HEK293 (cell line): ENCODE measurements around the gene NDFIP2.
A peak's percentile ranks its signal among the peaks of the same experiment; 100 is the strongest.

Source experiments
- CTCF ChIA-PET: fragments of 350-600 bp; formaldehyde crosslinking; extraction: SDS; loops from one replicate; lab custom pipeline; 2021; ENCODE audit warnings: antibody characterized with exemption; lab: Yijun Ruan, JAX
- POLR2A ChIA-PET: fragments of 300-600 bp; formaldehyde crosslinking; extraction: SDS; loops from one replicate; lab custom pipeline; 2020; ENCODE audit warnings: antibody characterized with exemption, inconsistent platforms; lab: Yijun Ruan, JAX
- H3K27ac ChIP-seq: fragments of 200-500 bp; sonication (Bioruptor generic); 2 replicates; pipeline ENCODE4 v1.5.1; 2014; ENCODE audit warnings: low read depth, low read length, control low read depth, inconsistent platforms; ENCODE audit errors: extremely low read depth
- H3K36me3 ChIP-seq, 2 experiments: fragments of 200-500 bp in 1 of 2; sonication (Bioruptor generic) in 1 of 2; 1 replicate in 1 of 2; 2 replicates in 1 of 2; pipeline ENCODE4 v1.5.1; 2014 to 2017; ENCODE audit warnings: inconsistent platforms in 2 of 2, low read length in 2 of 2; ENCODE audit not compliant: control insufficient read depth in 2 of 2, insufficient read depth in 1 of 2
- H3K4me1 ChIP-seq: fragments of 200-500 bp; sonication (Bioruptor generic); 2 replicates; pipeline ENCODE4 v1.5.1; 2014; ENCODE audit warnings: mild to moderate bottlenecking, low read length, inconsistent platforms; ENCODE audit not compliant: control insufficient read depth, insufficient read depth
- H3K4me3 ChIP-seq: 2 replicates; pipeline ENCODE4 v1.5.1; 2011; ENCODE audit warnings: low read depth, mild to moderate bottlenecking, control low read depth, low read length, moderate library complexity
- H3K9me3 ChIP-seq: fragments of 200-500 bp; sonication (Bioruptor generic); 2 replicates; pipeline ENCODE4 v1.5.1; 2014; ENCODE audit warnings: low read depth, low read length, inconsistent platforms; ENCODE audit not compliant: control insufficient read depth, insufficient read depth
- FEZF1 ChIP-seq: fragments of 450-650 bp; formaldehyde crosslinking; IDR thresholded peaks from 2 replicates; pipeline ENCODE4 v1.5.1; 2016; ENCODE audit warnings: missing biosample characterization, missing genetic modification characterization
- MZF1 ChIP-seq: fragments of 450-650 bp; formaldehyde crosslinking; IDR thresholded peaks from 2 replicates; pipeline ENCODE4 v1.5.1; 2017; ENCODE audit warnings: missing biosample characterization, missing genetic modification characterization, borderline replicate concordance
- SCRT2 ChIP-seq: fragments of 450-650 bp; formaldehyde crosslinking; IDR thresholded peaks from 2 replicates; pipeline ENCODE4 v1.5.1; 2016; ENCODE audit warnings: missing biosample characterization, missing genetic modification characterization
- SETDB1 ChIP-seq: IDR thresholded peaks from one replicate; pipeline ENCODE4 v1.6.1; 2017; ENCODE audit warnings: mild to moderate bottlenecking, low read length, moderate library complexity, mixed read lengths; ENCODE audit not compliant: insufficient read length
- ZBTB21 ChIP-seq: fragments of 450-650 bp; formaldehyde crosslinking; IDR thresholded peaks from 2 replicates; pipeline ENCODE4 v1.5.1; 2017; ENCODE audit warnings: missing biosample characterization, missing genetic modification characterization
- ZBTB6 ChIP-seq: fragments of 450-650 bp; formaldehyde crosslinking; IDR thresholded peaks from 2 replicates; pipeline ENCODE4 v1.5.1; 2017; ENCODE audit warnings: missing biosample characterization, missing genetic modification characterization
- ZBTB7A ChIP-seq: fragments of 450-650 bp; formaldehyde crosslinking; IDR thresholded peaks from 2 replicates; pipeline ENCODE4 v1.5.1; 2016; ENCODE audit warnings: low read depth, missing biosample characterization, missing genetic modification characterization
- ZNF138 ChIP-seq: fragments of 450-650 bp; formaldehyde crosslinking; IDR thresholded peaks from 2 replicates; pipeline ENCODE4 v1.5.1; 2016; ENCODE audit warnings: missing biosample characterization, missing genetic modification characterization, borderline replicate concordance
- ZNF146 ChIP-seq: fragments of 450-650 bp; formaldehyde crosslinking; IDR thresholded peaks from 2 replicates; pipeline ENCODE4 v1.5.1; 2016; ENCODE audit warnings: missing biosample characterization, missing genetic modification characterization
- ZNF148 ChIP-seq: fragments of 450-650 bp; formaldehyde crosslinking; IDR thresholded peaks from 2 replicates; pipeline ENCODE4 v1.5.0; 2017; ENCODE audit warnings: missing biosample characterization, missing genetic modification characterization, borderline replicate concordance
- ZNF248 ChIP-seq: fragments of 450-650 bp; formaldehyde crosslinking; IDR thresholded peaks from 2 replicates; pipeline ENCODE4 v1.5.1; 2017; ENCODE audit warnings: missing biosample characterization, missing genetic modification characterization
- ZNF398 ChIP-seq: fragments of 450-650 bp; formaldehyde crosslinking; IDR thresholded peaks from 2 replicates; pipeline ENCODE4 v1.5.1; 2017; ENCODE audit warnings: missing biosample characterization, missing genetic modification characterization
- ZNF473 ChIP-seq: fragments of 450-650 bp; formaldehyde crosslinking; IDR thresholded peaks from 2 replicates; pipeline ENCODE4 v1.5.1; 2017; ENCODE audit warnings: missing biosample characterization, missing genetic modification characterization
- ZNF529 ChIP-seq: fragments of 450-650 bp; formaldehyde crosslinking; IDR thresholded peaks from 2 replicates; pipeline ENCODE4 v1.5.1; 2017; ENCODE audit warnings: missing genetic modification characterization, missing biosample characterization; ENCODE audit not compliant: insufficient replicate concordance
- ZNF626 ChIP-seq: fragments of 450-650 bp; sonication (Bioruptor Pico); formaldehyde crosslinking; IDR thresholded peaks from 2 replicates; pipeline ENCODE4 v1.5.1; 2018; ENCODE audit warnings: missing biosample characterization, missing genetic modification characterization, inconsistent platforms
- ZNF664 ChIP-seq: fragments of 450-650 bp; formaldehyde crosslinking; IDR thresholded peaks from 2 replicates; pipeline ENCODE4 v1.5.1; 2016; ENCODE audit warnings: missing biosample characterization, missing genetic modification characterization
- ZNF830 ChIP-seq: fragments of 450-650 bp; IDR thresholded peaks from 2 replicates; pipeline ENCODE4 v1.5.0; 2018; ENCODE audit warnings: missing biosample characterization, missing genetic modification characterization, low read depth, mild to moderate bottlenecking, moderate library complexity
- TF ChIP-seq, protein P1 (sequence below): fragments of 450-650 bp; formaldehyde crosslinking; IDR thresholded peaks from 2 replicates; pipeline ENCODE4 v1.5.1; 2016; ENCODE audit warnings: missing biosample characterization, missing genetic modification characterization

NDFIP2 gene

GRCh38 chr13:79560954-79561353, 80.0 kb downstream of the NDFIP2 start:
- Histone ChIP-seq H3K36me3 (peaks cover 0 to 21% of the 10 kb centered on the region in 2 experiments; a peak in 1 of 3 replicates), H3K4me1 (no peaks in the 10 kb centered on the region), H3K9me3 (no peaks in the 10 kb centered on the region), H3K4me3 (no peak overlapping the region), H3K27ac (no peak overlapping the region)
- POLR2A ChIA-PET = no interaction called here
- TF ChIP-seq SCRT2 (peak; percentile 78), ZNF626 (tag by site-specific recombination) (no peak)
- CTCF ChIA-PET = no interaction called here

DNA sequence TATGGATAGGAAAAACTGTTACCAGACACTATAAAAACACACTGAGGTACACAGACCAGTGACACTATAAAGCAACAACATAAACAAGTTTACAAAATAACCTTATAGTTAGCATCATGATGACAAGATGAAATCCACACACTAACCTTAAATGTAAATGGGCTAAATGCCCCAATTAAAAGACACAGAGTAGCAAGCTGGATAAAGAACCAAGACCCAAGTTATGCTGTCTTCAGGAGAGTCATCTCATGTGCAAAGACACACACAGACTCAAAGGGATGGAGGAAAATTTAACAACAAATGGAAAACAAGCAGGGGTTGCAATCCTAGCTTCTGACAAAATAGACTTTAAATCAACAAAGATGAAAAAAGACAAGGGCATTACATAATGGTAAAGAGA, 81.6 kb downstream of the NDFIP2 start:
- POLR2A ChIA-PET = no interaction called here
- Histone ChIP-seq H3K27ac (no peak overlapping the region), H3K36me3 (peaks cover 0 to 21% of the 10 kb centered on the region in 2 experiments; a peak in 1 of 3 replicates), H3K9me3 (no peaks in the 10 kb centered on the region), H3K4me1 (no peaks in the 10 kb centered on the region), H3K4me3 (no peak overlapping the region)
- CTCF ChIA-PET = interaction anchor here (0.7 kb wide), 1 partner anchor 112 kb away, joined by 4 read pairs; no protein-coding TSS in a partner anchor
- TF ChIP-seq SETDB1 (peak; percentile 66), ZNF529 (tag by site-specific recombination) (peak; percentile 73), ZNF248 (tag by site-specific recombination) (no peak), ZBTB6 (tag by site-specific recombination) (no peak), FEZF1 (tag by site-specific recombination) (no peak), ZNF664 (tag by site-specific recombination) (no peak), ZBTB7A (tag by site-specific recombination) (no peak), ZNF148 (tag by site-specific recombination) (no peak), ZNF473 (no peak), ZNF398 (tag by site-specific recombination) (no peak), ZNF138 (tag by site-specific recombination) (no peak), ZNF830 (tag by site-specific recombination) (no peak), MZF1 (tag by site-specific recombination) (no peak)
- TF ChIP-seq, protein P1, sequence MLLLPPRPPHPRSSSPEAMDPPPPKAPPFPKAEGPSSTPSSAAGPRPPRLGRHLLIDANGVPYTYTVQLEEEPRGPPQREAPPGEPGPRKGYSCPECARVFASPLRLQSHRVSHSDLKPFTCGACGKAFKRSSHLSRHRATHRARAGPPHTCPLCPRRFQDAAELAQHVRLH (tag by site-specific recombination) = no peak

- H3K36me3 ChIP-seq = no peaks in the 10 kb centered on the region
- H3K4me3 ChIP-seq = no peak overlapping the region
- ChIA-PET CTCF (interaction anchor here (0.6 kb wide), 2 partner anchors 54 to 579 kb away, joined by 3 to 4 read pairs; no protein-coding TSS in a partner anchor), POLR2A (no interaction called here)
- no peaks in the 10 kb centered on the region for H3K9me3 ChIP-seq
- H3K4me1 ChIP-seq = no peaks in the 10 kb centered on the region
- H3K27ac ChIP-seq = no peak overlapping the region
- no peak for TF ChIP-seq ZBTB21 (tag by site-specific recombination)
- TF ChIP-seq ZNF146 (tag by site-specific recombination) = peak; percentile 57
These were observed 85.2 kb downstream of the NDFIP2 start for GRCh38 chr13:79566118-79566517.
